ENCODE data around the gene FZR1.
A peak's percentile ranks its signal among the peaks of the same experiment; 100 is the strongest.

The FZR1 gene

DNA sequence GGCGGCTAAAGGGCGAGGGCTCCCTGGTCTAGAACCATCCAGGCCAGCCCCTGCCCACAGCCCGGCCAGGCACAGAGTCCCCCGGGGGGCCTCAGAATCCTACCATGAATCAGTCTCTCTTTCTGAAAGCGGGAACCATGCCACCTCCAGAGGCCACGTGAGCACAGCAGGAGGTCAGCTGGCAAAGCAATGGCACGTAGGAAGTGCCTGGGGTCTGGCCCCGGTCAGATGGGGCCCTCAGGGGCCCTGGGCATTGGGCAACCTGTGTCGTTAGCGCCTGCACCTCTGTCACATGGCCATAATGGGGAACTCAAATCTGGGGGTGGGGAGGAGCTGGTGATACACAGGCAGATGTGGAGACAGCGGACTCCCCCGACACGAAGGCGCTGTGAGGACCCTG is 42.5 kb downstream of the FZR1 start:
- TF ChIP-seq, protein P1, sequence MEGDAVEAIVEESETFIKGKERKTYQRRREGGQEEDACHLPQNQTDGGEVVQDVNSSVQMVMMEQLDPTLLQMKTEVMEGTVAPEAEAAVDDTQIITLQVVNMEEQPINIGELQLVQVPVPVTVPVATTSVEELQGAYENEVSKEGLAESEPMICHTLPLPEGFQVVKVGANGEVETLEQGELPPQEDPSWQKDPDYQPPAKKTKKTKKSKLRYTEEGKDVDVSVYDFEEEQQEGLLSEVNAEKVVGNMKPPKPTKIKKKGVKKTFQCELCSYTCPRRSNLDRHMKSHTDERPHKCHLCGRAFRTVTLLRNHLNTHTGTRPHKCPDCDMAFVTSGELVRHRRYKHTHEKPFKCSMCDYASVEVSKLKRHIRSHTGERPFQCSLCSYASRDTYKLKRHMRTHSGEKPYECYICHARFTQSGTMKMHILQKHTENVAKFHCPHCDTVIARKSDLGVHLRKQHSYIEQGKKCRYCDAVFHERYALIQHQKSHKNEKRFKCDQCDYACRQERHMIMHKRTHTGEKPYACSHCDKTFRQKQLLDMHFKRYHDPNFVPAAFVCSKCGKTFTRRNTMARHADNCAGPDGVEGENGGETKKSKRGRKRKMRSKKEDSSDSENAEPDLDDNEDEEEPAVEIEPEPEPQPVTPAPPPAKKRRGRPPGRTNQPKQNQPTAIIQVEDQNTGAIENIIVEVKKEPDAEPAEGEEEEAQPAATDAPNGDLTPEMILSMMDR (IDR thresholded peaks at IDR 0.05; ENCODE audit: unreplicated experiment in 3 of 3): no peak
- H3K36me3 Mint-ChIP-seq (ENCODE audit: low read depth): peaks cover 5% of the 10 kb centered on the region

GRCh38 chr19:3549816-3550215 is 43.7 kb downstream of the FZR1 start:
- no peaks in the 10 kb centered on the region for H3K27me3 Mint-ChIP-seq (ENCODE audit: low read depth)
- peaks cover 5% of the 10 kb centered on the region for H3K36me3 Mint-ChIP-seq (ENCODE audit: low read depth)
- no peak overlapping the region for H3K4me3 Mint-ChIP-seq
- no peaks in the 10 kb centered on the region for H3K9me3 Mint-ChIP-seq
- TF ChIP-seq, protein P1 (IDR thresholded peaks at IDR 0.05; ENCODE audit: unreplicated experiment in 3 of 3): no peak
- no peak overlapping the region for H3K27ac Mint-ChIP-seq
- peaks cover 5% of the 10 kb centered on the region for H3K4me1 Mint-ChIP-seq

More for the DNA sequence above, 42.5 kb downstream of the FZR1 start:
- no peaks in the 10 kb centered on the region for H3K9me3 Mint-ChIP-seq
- no peak overlapping the region for H3K27ac Mint-ChIP-seq
- H3K4me1 Mint-ChIP-seq: no peaks in the 10 kb centered on the region
- H3K4me3 Mint-ChIP-seq: no peak overlapping the region
- H3K27me3 Mint-ChIP-seq (ENCODE audit: low read depth): no peaks in the 10 kb centered on the region

- Mint-ChIP-seq H3K4me3 (no peak overlapping the region), H3K9me3 (no peaks in the 10 kb centered on the region)
Measured at GRCh38 chr19:3550947-3551791, 45.1 kb downstream of the FZR1 start.

GRCh38 chr19:3551792-3552095 is 45.6 kb downstream of the FZR1 start:
- no peaks in the 10 kb centered on the region for H3K36me3 Mint-ChIP-seq (ENCODE audit: low read depth)

More at GRCh38 chr19:3550947-3551791, 45.1 kb downstream of the FZR1 start:
- Mint-ChIP-seq H3K27me3 (ENCODE audit: low read depth) (no peaks in the 10 kb centered on the region), H3K27ac (no peak overlapping the region), H3K36me3 (ENCODE audit: low read depth) (no peaks in the 10 kb centered on the region), H3K4me1 (peaks cover 13% of the 10 kb centered on the region)
- TF ChIP-seq, protein P1 (IDR thresholded peaks at IDR 0.05; ENCODE audit: unreplicated experiment in 3 of 3): no peak

GRCh38 chr19:3554254-3555083 is 48.4 kb downstream of the FZR1 start:
- H3K9me3 Mint-ChIP-seq: no peaks in the 10 kb centered on the region
- H3K27ac Mint-ChIP-seq: peak overlapping the region in 2 of 3 experiments; percentile 58 to 59
- peak overlapping the region; percentile 75 to 96 (median 81) for H3K4me3 Mint-ChIP-seq
- H3K27me3 Mint-ChIP-seq (ENCODE audit: low read depth): no peaks in the 10 kb centered on the region
- H3K4me1 Mint-ChIP-seq: peaks cover 25% of the 10 kb centered on the region
- TF ChIP-seq, protein P1 (IDR thresholded peaks at IDR 0.05; ENCODE audit: unreplicated experiment in 3 of 3): no peak
- H3K36me3 Mint-ChIP-seq (ENCODE audit: low read depth): no peaks in the 10 kb centered on the region

More at GRCh38 chr19:3551792-3552095, 45.6 kb downstream of the FZR1 start:
- TF ChIP-seq, protein P1 (IDR thresholded peaks at IDR 0.05; ENCODE audit: unreplicated experiment in 3 of 3): no peak
- Mint-ChIP-seq H3K27me3 (ENCODE audit: low read depth) (no peaks in the 10 kb centered on the region), H3K27ac (no peak overlapping the region), H3K9me3 (no peaks in the 10 kb centered on the region), H3K4me1 (peaks cover 19% of the 10 kb centered on the region), H3K4me3 (no peak overlapping the region)
